Left kidney (tissue), 2 donors: ENCODE measurements around the gene IDI2. TPM values are rescaled to one million over a fixed set of nuclear protein-coding genes. Genes with fewer than 3 reads are reported as not detected.

Experiments used
- DNase-seq: peaks from one replicate; pipeline ENCODE4 v3.0.0-alpha.2; 2013
- polyA plus RNA-seq: library from polyadenylated mRNA; unstranded; fragments of 120-200 nt; gene quantifications from one replicate; pipeline ENCODE4 v1.2.1, GENCODE V29; 2013; ENCODE audit not compliant: insufficient read length

Gene IDI2
- polyA plus RNA-seq, 1 donor: not detected

DNA sequence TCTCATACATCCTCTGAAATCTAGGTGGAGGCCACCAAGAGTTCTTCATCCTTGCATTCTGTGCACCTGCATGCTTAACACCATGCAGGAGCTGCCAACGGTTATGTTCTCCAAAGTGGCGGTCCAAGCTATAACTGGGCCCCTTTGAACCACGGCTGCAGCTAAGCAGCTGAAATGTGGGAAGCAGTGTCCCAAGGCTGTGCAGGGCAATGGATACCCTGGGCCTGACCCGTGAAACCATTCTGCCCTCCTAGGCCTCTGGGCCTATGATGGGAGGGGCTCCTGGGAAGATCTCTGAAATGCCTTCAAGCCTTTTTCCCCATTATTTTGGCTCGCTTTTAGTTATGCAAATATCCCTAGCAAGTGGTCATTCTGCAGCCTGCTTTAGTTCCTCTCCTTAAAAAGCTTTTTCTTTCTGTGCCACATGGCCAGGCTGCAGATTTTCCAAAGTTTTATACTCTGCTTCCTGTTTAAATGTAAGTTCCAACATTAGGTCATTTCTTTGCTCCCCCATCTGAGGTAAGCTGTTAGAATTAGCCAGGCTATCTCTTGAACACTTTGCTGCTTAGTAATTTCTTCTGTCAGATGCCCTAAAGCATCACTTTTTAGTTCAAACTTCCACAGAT is 45.1 kb downstream of the IDI2 start:
- DNase-seq: no peak

DNA sequence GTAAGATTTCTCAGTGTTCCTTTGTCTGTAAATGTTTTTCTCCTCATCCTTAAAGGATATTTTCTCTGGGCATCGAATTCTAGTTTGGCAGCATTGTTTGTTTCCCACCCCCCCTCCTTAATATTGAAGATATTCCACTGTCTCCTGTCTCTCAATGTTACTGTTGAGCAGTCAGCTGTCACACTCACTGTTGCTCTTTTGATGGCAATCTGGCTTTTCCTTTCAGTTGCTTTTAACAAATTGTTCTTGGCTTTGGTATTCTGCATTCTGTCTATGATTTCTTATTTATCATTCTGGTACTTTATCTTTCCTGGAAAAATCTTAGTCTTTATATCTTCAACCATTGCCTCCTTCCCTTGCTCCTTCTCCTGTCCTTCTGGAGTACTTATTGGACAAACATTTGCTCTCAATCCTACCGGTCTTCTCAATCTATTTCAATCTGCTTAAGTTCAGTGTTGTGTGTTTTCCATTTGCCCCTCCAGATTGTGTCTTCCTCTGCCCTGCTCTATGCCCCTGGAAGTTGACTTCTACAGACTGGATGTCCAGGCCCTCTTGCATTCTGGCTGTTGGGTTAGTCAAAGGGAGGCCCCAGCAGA is 46.7 kb downstream of the IDI2 start:
- no peak for DNase-seq

DNA sequence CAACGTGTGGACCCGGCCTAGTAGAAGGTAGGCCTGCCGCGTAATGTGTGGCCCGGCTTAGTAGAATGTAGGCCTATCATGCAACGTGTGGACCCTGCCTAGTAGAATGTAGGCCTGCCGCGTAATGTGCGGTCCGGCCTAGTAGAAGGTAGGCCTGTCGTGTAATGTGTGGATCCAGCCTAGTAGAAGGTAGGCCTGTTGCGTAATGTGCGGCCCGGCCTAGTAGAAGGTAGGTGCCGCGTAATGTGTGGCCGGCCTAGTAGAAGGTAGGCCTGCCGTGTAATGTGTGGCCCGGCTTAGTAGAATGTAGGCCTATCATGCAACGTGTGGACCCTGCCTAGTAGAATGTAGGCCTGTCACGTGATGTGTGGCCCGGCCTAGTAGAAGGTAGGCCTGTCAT is 49.3 kb downstream of the IDI2 start:
- no peak for DNase-seq

GRCh38 chr10:974785-975074 is 50.9 kb downstream of the IDI2 start:
- DNase-seq: no peak

- no peak for DNase-seq
Observed at GRCh38 chr10:974038-974784, 51.4 kb downstream of the IDI2 start.

DNA sequence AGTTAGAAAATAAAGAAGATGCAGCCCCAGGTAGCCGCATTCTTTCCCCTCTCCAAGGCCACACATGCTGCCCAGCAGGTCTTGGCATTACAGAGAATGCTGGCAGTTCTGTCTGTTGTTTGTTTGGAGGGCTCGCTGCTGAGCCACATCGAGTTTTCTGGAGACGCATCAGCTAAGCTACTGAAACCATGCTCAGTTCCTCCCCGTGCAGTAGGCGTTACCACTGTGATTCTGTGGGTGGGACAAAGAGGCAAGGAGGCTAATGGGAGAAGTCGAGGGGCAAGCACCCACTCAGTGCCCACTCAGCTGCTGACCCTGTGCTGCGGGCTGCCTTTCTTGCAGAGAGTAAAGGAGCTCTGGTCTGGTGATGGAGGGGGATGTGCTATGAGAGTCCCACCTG is 52.9 kb downstream of the IDI2 start:
- DNase-seq: no peak

GRCh38 chr10:971613-972012 is 54.0 kb downstream of the IDI2 start:
- no peak for DNase-seq

DNA sequence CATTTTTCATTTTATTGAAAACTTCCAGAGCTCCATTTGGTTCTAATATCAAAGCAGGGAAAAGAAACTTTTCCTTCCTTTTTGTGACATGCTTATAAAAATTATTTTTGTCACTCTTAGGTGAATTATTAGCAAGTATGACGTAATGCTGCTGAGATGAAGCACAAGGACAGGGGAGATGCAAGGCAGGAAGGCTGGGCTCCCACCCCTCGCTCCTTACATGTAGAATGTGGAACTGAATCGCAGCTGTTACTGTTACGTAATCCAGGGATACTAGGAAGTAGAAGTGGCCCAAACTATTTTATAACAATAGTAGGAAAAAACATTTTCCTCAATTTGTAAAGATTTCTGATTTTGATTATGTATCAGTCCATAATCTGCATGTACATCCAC is 54.5 kb downstream of the IDI2 start:
- no peak for DNase-seq

GRCh38 chr10:970311-971149 is 55.1 kb downstream of the IDI2 start:
- DNase-seq: no peak

DNA sequence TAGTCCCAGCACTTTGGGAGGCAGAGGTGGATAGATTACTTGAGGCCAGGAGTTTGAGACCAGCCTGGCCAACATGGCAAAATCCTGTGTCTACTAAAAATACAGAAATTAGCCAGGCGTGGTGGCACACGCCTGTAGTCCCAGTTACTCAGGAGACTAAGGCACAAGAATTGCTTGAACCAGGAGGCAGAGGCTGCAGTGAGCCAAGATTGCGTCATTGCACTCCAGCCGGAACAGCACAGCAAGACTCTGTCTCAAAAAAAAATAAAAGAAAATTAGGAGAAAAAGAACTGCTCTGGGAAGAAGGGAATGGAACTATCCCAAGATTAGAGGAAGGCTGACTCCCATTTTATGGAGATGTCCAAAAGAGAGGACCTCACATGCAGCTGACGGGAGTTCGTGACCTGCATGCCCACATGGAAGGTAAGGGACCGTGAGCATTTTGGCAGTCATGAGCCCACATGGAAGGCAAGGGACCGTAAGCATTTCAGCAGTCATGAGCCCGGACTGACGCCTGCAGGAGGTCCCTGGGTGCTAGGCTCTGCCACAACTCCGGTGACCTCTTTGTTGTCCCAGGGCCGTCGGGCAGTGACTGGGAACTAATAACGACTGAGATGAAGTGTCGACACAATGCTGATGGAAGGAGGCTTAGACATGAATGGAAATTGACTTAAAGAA is 56.0 kb downstream of the IDI2 start:
- no peak for DNase-seq

Other genes starting within 250 kb of the IDI2 start
- 51.3 TPM for gene LARP4B, start 94.2 kb downstream of the IDI2 start, polyA plus RNA-seq
- gene GTPBP4, start 37.4 kb downstream of the IDI2 start, polyA plus RNA-seq: 72.2 TPM
- 63.7 TPM for gene IDI1, start 23.3 kb upstream of the IDI2 start, polyA plus RNA-seq
- 21.0 TPM for gene WDR37, start 30.5 kb upstream of the IDI2 start, polyA plus RNA-seq